ENCODE results near the gene RPTN.
A peak's percentile ranks its signal among the peaks of the same experiment; 100 is the strongest.

Gene RPTN

DNA sequence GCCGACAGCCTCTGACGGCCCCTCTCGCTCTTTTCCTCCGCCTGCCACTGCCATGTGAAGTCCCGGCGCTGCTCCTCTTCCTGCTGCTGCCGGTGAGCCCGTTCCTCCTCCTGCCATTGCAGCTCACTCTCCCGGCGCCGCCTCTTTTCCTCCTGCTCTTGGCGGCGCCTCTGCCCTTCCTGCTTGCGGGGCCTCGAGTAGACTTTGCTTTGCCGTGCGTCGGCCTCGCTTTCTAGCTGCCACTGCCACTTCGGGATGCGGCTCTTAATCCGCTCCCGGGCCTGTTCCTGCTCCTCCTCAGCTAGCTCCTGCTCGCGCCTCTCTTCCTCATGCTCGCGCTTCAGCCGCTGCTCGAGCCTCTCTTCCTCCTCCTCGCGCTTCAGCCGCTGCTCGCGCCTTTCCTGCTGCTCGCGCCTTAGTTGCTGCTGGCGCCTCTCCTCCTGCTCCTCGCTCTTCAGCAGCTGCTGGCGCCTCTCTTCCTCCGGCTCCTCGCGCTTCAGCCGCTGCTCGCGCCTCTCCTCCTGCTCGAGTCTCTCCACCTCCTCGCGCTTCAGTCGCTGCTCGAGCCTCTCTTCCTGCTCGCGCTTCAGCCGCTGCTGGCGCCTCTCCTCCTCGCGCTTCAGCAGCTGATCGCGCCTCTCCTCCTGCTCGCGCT, 48.0 kb downstream of the RPTN start:
- no peak for DNase-seq

DNA sequence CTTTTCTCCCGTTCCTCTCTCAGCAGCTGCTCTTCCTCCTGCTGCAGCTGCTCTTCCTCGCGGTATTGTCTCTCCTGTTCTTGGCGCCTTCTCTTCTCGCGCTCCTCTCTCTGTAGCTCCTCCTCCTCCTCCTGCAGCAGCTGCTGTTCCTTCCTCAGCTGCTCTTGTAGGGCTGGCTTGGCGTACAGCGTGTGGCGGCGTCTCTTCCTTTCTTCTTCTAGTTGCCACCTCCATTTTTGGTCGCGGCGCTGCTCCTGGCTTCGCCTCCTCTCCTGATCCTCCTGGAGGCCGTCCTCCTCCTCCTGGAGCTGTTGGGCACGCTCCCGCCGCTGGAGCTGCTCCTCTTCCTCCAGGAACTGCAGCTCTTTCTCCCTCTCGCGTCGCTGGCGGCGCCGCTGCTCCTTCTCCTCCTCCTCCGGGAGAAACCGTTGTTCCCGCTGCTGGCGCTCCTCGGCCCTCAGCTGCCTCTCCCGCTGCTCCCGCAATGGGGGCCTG, 48.6 kb downstream of the RPTN start:
- DNase-seq, result peak; percentile 23

DNA sequence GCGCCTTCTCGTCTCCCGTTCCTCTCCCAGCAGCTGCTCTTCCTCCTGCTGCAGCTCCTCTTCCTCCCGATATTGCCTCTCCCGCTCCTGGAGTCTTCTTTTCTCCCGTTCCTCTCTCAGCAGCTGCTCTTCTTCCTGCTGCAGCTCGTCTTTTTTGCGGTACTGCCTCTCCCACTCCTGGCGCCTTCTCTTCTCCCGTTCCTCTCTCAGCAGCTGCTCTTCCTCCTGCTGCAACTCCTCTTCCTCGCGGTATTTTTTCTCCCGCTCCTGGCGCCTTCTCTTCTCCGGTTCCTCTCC, 49.1 kb downstream of the RPTN start:
- no peak for DNase-seq

DNA sequence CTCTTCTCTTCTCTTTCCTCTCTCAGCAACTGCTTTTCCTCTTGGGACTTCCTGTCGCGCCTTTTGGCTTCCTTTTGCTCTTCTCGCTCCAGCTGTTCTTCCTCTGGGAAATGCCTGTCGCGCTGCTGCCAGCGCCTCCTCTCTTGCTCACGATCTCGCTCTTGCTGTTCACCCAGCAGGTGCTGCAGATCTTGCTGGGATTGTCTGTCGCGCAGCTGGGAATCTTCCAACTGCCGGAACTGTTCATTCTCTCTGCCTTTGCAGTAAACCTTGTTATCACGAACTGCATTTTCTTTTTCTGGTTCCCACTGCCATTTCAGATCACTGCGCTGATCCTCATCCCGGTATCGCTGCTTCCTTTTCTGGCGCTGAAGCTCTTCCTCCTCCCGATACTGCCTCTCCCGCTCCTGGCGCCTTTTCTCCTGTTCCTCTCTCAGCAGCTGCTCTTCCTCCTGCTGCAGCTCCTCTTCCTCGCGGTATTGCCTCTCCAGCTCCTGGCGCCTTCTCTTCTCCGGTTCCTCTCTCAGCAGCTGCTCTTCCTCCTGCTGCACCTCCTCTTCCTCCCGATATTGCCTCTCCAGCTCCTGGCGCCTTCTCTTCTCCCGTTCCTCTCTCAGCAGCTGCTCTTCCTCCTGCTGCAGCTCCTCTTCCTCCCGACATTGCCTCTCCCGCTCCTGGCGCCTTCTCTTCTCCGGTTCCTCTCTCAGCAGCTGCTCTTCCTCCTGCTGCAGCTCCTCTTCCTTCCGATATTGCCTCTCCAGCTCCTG, 49.6 kb downstream of the RPTN start:
- DNase-seq, result no peak

DNA sequence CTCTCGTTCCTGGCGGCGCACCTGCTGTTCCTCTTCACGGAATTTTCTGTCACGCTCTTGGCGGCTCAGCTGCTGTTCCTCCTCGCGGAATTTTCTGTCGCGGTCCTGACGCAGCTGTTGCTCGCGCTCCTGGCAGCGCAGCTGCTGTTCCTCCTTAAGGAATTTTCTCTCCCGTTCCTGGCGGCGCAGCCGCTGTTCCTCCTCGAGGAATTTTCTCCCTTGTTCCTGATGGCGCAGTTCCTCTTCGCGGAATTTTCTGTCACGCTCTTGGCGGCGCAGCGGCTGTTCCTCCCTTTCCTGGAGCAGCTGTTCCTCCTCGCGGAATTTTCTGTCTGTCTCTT, 50.2 kb downstream of the RPTN start:
- no peak for DNase-seq

DNA sequence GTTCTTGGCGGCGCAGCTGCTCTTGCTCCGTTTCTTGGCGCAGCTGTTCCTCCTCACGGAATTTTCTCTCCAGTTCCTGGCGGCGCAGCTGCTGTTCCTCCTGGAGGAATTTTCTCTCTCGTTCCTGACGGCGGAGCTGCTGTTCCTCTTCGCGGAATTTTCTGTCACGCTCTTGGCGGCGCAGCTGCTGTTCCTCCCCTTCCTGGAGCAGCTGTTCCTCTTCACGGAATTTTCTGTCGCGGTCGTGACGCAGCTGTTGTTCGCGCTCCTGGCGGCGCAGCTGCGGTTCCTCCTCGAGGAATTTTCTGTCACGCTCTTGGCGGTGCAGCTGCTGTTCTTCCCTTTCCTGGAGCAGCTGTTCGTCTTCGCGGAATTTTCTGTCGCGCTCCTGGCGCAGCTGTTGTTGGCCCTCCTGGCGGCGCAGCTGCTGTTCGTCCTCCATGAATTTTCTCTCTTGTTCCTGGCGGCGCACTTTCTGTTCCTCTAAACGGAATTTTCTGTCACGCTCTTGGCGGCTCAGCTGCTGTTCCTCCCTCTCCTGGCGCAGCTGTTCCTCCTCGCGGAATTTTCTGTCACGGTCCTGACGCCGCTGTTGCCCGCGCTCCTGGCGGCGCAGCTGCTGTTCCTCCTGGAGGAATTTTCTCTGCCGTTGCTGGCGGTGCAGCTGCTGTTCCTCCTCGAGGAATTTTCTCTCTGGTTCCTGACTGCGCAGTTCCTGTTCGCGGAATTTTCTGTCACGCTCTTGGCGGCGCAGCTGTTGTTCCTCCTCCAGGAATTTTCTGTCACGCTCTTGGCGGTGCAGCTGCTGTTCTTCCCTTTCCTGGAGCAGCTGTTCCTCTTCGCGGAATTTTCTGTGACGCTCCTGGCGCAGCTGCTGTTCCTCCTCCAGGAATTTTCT, 50.8 kb downstream of the RPTN start:
- no peak for DNase-seq

DNA sequence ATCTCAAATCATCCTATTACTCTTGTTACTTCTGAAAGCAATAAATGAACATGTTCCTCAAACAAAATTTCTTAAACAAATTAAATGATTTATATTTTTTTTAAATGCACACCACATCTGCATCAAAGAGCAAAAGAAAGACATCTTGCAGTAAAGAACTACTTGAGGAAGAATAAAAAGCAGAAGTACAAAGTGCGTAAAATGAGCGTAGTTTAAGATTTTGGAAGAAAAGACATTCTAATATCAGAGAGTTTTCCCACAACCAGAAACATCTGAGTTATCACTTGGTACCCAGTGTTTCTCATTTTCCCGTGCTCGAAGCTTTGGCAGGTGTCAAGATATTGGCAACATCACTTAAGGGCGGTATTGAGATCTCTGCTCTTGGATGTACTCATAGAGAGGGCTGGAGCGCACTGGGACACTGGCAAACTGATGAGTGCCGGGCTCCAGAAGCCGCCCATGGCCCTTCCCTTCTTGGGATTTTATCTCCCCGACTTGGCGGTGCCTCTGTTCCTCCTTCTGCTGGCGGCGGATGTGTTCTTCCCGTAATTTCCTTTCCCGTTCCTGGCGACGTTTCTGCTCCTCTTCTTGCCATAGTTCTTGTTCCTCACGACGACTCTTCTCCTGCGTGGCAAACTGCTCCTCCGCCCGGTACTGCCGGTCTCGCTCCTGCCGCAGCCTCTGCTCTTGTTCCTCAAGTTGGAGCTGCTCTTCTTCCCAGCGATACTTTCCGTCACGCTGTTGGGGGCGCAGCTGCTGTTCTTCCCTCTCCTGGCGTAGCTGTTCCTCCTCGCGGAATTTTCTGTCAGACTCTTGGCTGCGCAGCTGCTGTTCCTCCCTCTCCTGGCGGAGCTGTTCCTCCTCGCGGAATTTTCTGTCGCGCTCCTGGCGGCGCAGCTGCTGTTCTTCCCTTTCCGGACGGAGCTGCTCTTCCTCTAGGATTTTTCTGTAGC, 51.7 kb downstream of the RPTN start:
- no peak for DNase-seq

DNA sequence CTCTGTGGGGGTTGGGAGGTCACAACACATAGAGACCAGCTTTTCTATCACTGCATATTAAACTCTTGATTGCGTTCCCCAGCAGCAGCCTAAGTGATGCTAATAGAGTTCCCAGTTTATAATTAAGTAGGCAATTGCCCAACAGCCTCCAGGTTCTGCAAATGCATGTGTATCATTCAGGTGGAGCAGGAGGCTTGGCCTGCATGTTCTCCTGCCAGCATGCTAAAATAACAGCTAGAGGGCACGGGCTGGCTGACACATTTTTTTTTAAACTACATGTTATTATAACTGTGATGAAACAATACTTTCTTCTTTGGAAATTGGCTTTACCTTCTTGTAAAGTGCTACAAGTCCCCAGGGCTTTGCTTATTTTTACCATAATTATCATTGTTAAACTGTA, 54.2 kb downstream of the RPTN start:
- no peak for DNase-seq
